ENCODE data around the gene STRN4. TPM values are rescaled to one million over a fixed set of nuclear protein-coding genes. Genes with fewer than 3 reads are reported as not detected.

Gene STRN4
- total RNA-seq, 2 experiments from 2014 or later: 68.0 to 115 TPM

- H3K4me3 ChIP-seq (ENCODE audit: low read depth, low read length, poor library complexity, severe bottlenecking): no peak overlapping the region
- BruUV-seq (replicated peaks): no TSS peak
- no peak overlapping the region for H2AFZ ChIP-seq (ENCODE audit: low read length)
- H3K4me1 ChIP-seq (ENCODE audit: insufficient read depth, low read length, poor library complexity, severe bottlenecking): no peaks in the 10 kb centered on the region
- CTCF ChIA-PET (ENCODE audit: unreplicated experiment): no interaction called here
- no peaks in the 10 kb centered on the region for H3K36me3 ChIP-seq (ENCODE audit: insufficient read depth, low read length)
- peak; percentile 73 for DNase-seq (ENCODE audit: low spot score)
- intact Hi-C loops (cut with micrococcal nuclease; ENCODE audit: unreplicated experiment): no loop called here
- H4K20me1 ChIP-seq (ENCODE audit: insufficient read depth, low read length): no peaks in the 10 kb centered on the region
- H3K9me2 ChIP-seq (ENCODE audit: insufficient read depth, low read length): no peaks in the 10 kb centered on the region
- no peaks in the 10 kb centered on the region for H3K79me2 ChIP-seq (ENCODE audit: insufficient read depth, low read depth, low read length)
- H3K27ac ChIP-seq (ENCODE audit: low read depth, low read length, poor library complexity, severe bottlenecking): no peak overlapping the region
- no peaks in the 10 kb centered on the region for H3K9me3 ChIP-seq (ENCODE audit: low read length)
- TF ChIP-seq EZH2phosphoT487 (IDR thresholded peaks at IDR 0.05; ENCODE audit: borderline replicate concordance, low read depth, low read length): no peak
- TF ChIP-seq CTCF (conservative IDR thresholded peaks at IDR 0.05; ENCODE audit: low read length): peak; percentile 93
- POLR2A ChIA-PET: no interaction called here
- H3K4me2 ChIP-seq (ENCODE audit: low read length): no peak overlapping the region
Observed at GRCh38 chr19:46766569-46767317, 20.5 kb upstream of the STRN4 start.

GRCh38 chr19:46764817-46765291 is 18.6 kb upstream of the STRN4 start:
- ChIA-PET POLR2A (no interaction called here), CTCF (ENCODE audit: unreplicated experiment) (no interaction called here)
- no TSS peak for BruUV-seq (replicated peaks)
- no peak overlapping the region for H3K4me2 ChIP-seq (ENCODE audit: low read length)
- H3K27ac ChIP-seq (ENCODE audit: low read depth, low read length, poor library complexity, severe bottlenecking): no peak overlapping the region
- no peak overlapping the region for H2AFZ ChIP-seq (ENCODE audit: low read length)
- H3K4me3 ChIP-seq (ENCODE audit: low read depth, low read length, poor library complexity, severe bottlenecking): no peak overlapping the region
- intact Hi-C loops (cut with micrococcal nuclease; ENCODE audit: unreplicated experiment): no loop called here
- H3K4me1 ChIP-seq (ENCODE audit: insufficient read depth, low read length, poor library complexity, severe bottlenecking): no peaks in the 10 kb centered on the region
- no peak for DNase-seq (ENCODE audit: low spot score)
- no peaks in the 10 kb centered on the region for H3K9me2 ChIP-seq (ENCODE audit: insufficient read depth, low read length)
- H3K79me2 ChIP-seq (ENCODE audit: insufficient read depth, low read depth, low read length): no peaks in the 10 kb centered on the region
- no peaks in the 10 kb centered on the region for H3K36me3 ChIP-seq (ENCODE audit: insufficient read depth, low read length)
- no peak for TF ChIP-seq CTCF (conservative IDR thresholded peaks at IDR 0.05; ENCODE audit: low read length)
- no peak for TF ChIP-seq EZH2phosphoT487 (IDR thresholded peaks at IDR 0.05; ENCODE audit: borderline replicate concordance, low read depth, low read length)
- no peaks in the 10 kb centered on the region for H3K9me3 ChIP-seq (ENCODE audit: low read length)
- no peaks in the 10 kb centered on the region for H4K20me1 ChIP-seq (ENCODE audit: insufficient read depth, low read length)

- CTCF ChIA-PET (ENCODE audit: unreplicated experiment): no interaction called here
- H3K4me2 ChIP-seq (ENCODE audit: low read length): no peak overlapping the region
- POLR2A ChIA-PET: no interaction called here
- no peak for DNase-seq (ENCODE audit: low spot score)
- H3K9me3 ChIP-seq (ENCODE audit: low read length): no peaks in the 10 kb centered on the region
- no peaks in the 10 kb centered on the region for H3K9me2 ChIP-seq (ENCODE audit: insufficient read depth, low read length)
- no peak overlapping the region for H3K4me3 ChIP-seq (ENCODE audit: low read depth, low read length, poor library complexity, severe bottlenecking)
- H3K27ac ChIP-seq (ENCODE audit: low read depth, low read length, poor library complexity, severe bottlenecking): no peak overlapping the region
- no TSS peak for BruUV-seq (replicated peaks)
- TF ChIP-seq CTCF (conservative IDR thresholded peaks at IDR 0.05; ENCODE audit: low read length) (no peak), EZH2phosphoT487 (IDR thresholded peaks at IDR 0.05; ENCODE audit: borderline replicate concordance, low read depth, low read length) (no peak)
- intact Hi-C loops (cut with micrococcal nuclease; ENCODE audit: unreplicated experiment): no loop called here
- 0 out of 2 replicates have a peak, but pooled peaks cover 7% of the 10 kb centered on the region for H3K36me3 ChIP-seq (ENCODE audit: insufficient read depth, low read length)
- no peaks in the 10 kb centered on the region for H4K20me1 ChIP-seq (ENCODE audit: insufficient read depth, low read length)
- H3K79me2 ChIP-seq (ENCODE audit: insufficient read depth, low read depth, low read length): no peaks in the 10 kb centered on the region
- no peak overlapping the region for H2AFZ ChIP-seq (ENCODE audit: low read length)
- H3K4me1 ChIP-seq (ENCODE audit: insufficient read depth, low read length, poor library complexity, severe bottlenecking): no peaks in the 10 kb centered on the region
Observed at GRCh38 chr19:46762245-46762890, 16.1 kb upstream of the STRN4 start.

All from OCI-LY7 (cell line).